ENCODE measurements around the gene FOXL1. TPM values are rescaled to one million over a fixed set of nuclear protein-coding genes. Genes with fewer than 3 reads are reported as not detected.

FOXL1 gene
- total and polyA plus RNA-seq, 7 donors: 0.14 to 1.6 (median 0.48) TPM; not detected in 1

- DNase-seq: no peak
- Histone ChIP-seq H3K27me3 (peaks cover 41 to 100% (median 87%) of the 10 kb centered on the region in 3 donors), H3K4me3 (no peak overlapping the region), H3K36me3 (no peaks in the 10 kb centered on the region), H3K9me3 (no peaks in the 10 kb centered on the region), H3K27ac (no peak overlapping the region), H3K4me1 (peaks cover 0 to 19% (median 14%) of the 10 kb centered on the region in 4 donors)
- TF ChIP-seq CTCF (IDR thresholded peaks at IDR 0.05): no peak
- 64 to 71% methylated on average over 28 of the region's 28 CpGs for WGBS, 2 donors
- intact Hi-C loops (cut with DNase I): loop anchor here (10.0 kb wide), 1 partner anchor 184 kb away; no protein-coding TSS in a partner anchor
Observed at GRCh38 chr16:86570558-86571529, 7.5 kb upstream of the FOXL1 start.

- TF ChIP-seq POLR2A (IDR thresholded peaks at IDR 0.05) (no peak), POLR2AphosphoS5 (IDR thresholded peaks at IDR 0.05) (no peak), EP300 (IDR thresholded peaks at IDR 0.05) (no peak), CTCF (IDR thresholded peaks at IDR 0.05) (no peak)
- intact Hi-C loops (cut with DNase I): loop anchor here (10.0 kb wide), 1 partner anchor 183 kb away; no protein-coding TSS in a partner anchor
- H3K9me3 ChIP-seq: no peaks in the 10 kb centered on the region
- H3K27ac ChIP-seq: no peak overlapping the region
- H3K4me3 ChIP-seq: no peak overlapping the region
- H3K4me1 ChIP-seq: peaks cover 0 to 20% (median 14%) of the 10 kb centered on the region in 4 donors
- DNase-seq: no peak
- WGBS, 2 donors: 64 to 80% methylated on average over 10 of the region's 10 CpGs
- peaks cover 39 to 100% (median 87%) of the 10 kb centered on the region in 3 donors for H3K27me3 ChIP-seq
- H3K36me3 ChIP-seq: no peaks in the 10 kb centered on the region
Observed at GRCh38 chr16:86571530-86571915, 6.8 kb upstream of the FOXL1 start.

GRCh38 chr16:86572041-86572521 is 6.3 kb upstream of the FOXL1 start:
- intact Hi-C loops (cut with DNase I): loop anchor here (10.0 kb wide), 1 partner anchor 183 kb away; no protein-coding TSS in a partner anchor
- WGBS, 2 donors: 57 to 76% methylated on average over 12 of the region's 12 CpGs
- peaks cover 0 to 21% (median 10%) of the 10 kb centered on the region in 4 donors for H3K4me1 ChIP-seq

GRCh38 chr16:86572606-86573005 is 5.7 kb upstream of the FOXL1 start:
- Histone ChIP-seq H3K36me3 (no peaks in the 10 kb centered on the region), H3K4me1 (peaks cover 0 to 17% (median 9%) of the 10 kb centered on the region in 4 donors), H3K27ac (no peak overlapping the region), H3K4me3 (no peak overlapping the region), H3K9me3 (no peaks in the 10 kb centered on the region), H3K27me3 (peaks cover 38 to 100% (median 87%) of the 10 kb centered on the region in 3 donors)
- TF ChIP-seq EP300 (IDR thresholded peaks at IDR 0.05): no peak
- TF ChIP-seq POLR2AphosphoS5 (IDR thresholded peaks at IDR 0.05): no peak
- TF ChIP-seq CTCF (IDR thresholded peaks at IDR 0.05): no peak
- intact Hi-C loops (cut with DNase I): loop anchor here (10.0 kb wide), 1 partner anchor 182 kb away; no protein-coding TSS in a partner anchor
- no peak for DNase-seq
- WGBS, 2 donors: 58 to 75% methylated on average over 8 of the region's 8 CpGs

More at GRCh38 chr16:86572041-86572521, 6.3 kb upstream of the FOXL1 start:
- no peak for TF ChIP-seq EP300 (IDR thresholded peaks at IDR 0.05)
- no peak for TF ChIP-seq CTCF (IDR thresholded peaks at IDR 0.05)
- no peak for TF ChIP-seq POLR2A (IDR thresholded peaks at IDR 0.05)
- no peak for TF ChIP-seq POLR2AphosphoS5 (IDR thresholded peaks at IDR 0.05)
- no peaks in the 10 kb centered on the region for H3K9me3 ChIP-seq
- H3K27ac ChIP-seq: no peak overlapping the region
- H3K27me3 ChIP-seq: peaks cover 38 to 100% (median 87%) of the 10 kb centered on the region in 3 donors
- peak; percentile 51 for DNase-seq
- no peak overlapping the region for H3K4me3 ChIP-seq
- no peaks in the 10 kb centered on the region for H3K36me3 ChIP-seq

Data from sigmoid colon (tissue), 7 donors.